ENCODE results near the gene FCRLB.
"Not testable (repeated sequence)": the region's sequence is repeated elsewhere in the genome, so short reads cannot be mapped to it uniquely, and the experiment has no call there.

The FCRLB gene

GRCh38 chr1:161698302-161698701, 23.0 kb upstream of the FCRLB start:
- not testable (repeated sequence) for H3K27me3 ChIP-seq (ENCODE audit: low read depth, low read length)

DNA sequence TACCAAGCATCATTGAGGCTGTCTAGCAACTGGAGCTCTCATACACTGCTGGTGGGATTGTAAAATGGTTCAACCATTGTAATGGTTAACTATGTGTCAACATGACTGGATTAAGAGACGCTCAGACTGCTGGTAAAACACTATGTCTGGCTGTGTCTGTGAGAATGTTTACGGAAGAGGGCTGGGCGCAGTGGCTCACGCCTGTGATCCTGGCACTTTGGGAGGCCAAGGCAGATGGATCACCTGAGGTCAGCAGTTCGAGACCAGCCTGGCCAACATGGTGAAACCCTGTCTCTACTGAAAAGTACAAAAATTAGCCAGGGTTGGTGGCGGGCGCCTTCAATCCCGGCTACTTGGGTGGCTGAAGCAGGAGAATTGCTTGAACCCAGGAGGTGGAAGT, 19.1 kb upstream of the FCRLB start:
- Histone ChIP-seq H3K9me3 (ENCODE audit: control insufficient read depth in 1 of 2, low read length in 2 of 2) (no peaks in the 10 kb centered on the region), H3K27me3 (ENCODE audit: low read depth, low read length) (no peaks in the 10 kb centered on the region), H3K36me3 (ENCODE audit: control insufficient read depth in 1 of 2, insufficient read depth in 2 of 2, low read length in 2 of 2) (no peaks in the 10 kb centered on the region), H3K4me3 (ENCODE audit: low read depth in 1 of 2, low read length in 2 of 2) (no peak overlapping the region), H3K4me1 (ENCODE audit: control insufficient read depth in 1 of 2, insufficient read depth in 2 of 2, low read length in 2 of 2) (no peaks in the 10 kb centered on the region), H3K27ac (ENCODE audit: low read length) (no peak overlapping the region)

More at GRCh38 chr1:161698302-161698701, 23.0 kb upstream of the FCRLB start:
- not testable (repeated sequence) for H3K27ac ChIP-seq (ENCODE audit: low read length); H3K36me3 ChIP-seq (ENCODE audit: control insufficient read depth in 1 of 2, insufficient read depth in 2 of 2, low read length in 2 of 2); H3K4me3 ChIP-seq (ENCODE audit: low read depth in 1 of 2, low read length in 2 of 2); H3K9me3 ChIP-seq (ENCODE audit: control insufficient read depth in 1 of 2, low read length in 2 of 2); H3K4me1 ChIP-seq (ENCODE audit: control insufficient read depth in 1 of 2, insufficient read depth in 2 of 2, low read length in 2 of 2)

GRCh38 chr1:161705537-161705936, 15.8 kb upstream of the FCRLB start:
- no peaks in the 10 kb centered on the region for H3K36me3 ChIP-seq (ENCODE audit: control insufficient read depth in 1 of 2, insufficient read depth in 2 of 2, low read length in 2 of 2)
- no peaks in the 10 kb centered on the region for H3K27me3 ChIP-seq (ENCODE audit: low read depth, low read length)
- no peaks in the 10 kb centered on the region for H3K4me1 ChIP-seq (ENCODE audit: control insufficient read depth in 1 of 2, insufficient read depth in 2 of 2, low read length in 2 of 2)
- H3K27ac ChIP-seq (ENCODE audit: low read length), result no peak overlapping the region
- H3K4me3 ChIP-seq (ENCODE audit: low read depth in 1 of 2, low read length in 2 of 2), result no peak overlapping the region
- no peaks in the 10 kb centered on the region for H3K9me3 ChIP-seq (ENCODE audit: control insufficient read depth in 1 of 2, low read length in 2 of 2)

DNA sequence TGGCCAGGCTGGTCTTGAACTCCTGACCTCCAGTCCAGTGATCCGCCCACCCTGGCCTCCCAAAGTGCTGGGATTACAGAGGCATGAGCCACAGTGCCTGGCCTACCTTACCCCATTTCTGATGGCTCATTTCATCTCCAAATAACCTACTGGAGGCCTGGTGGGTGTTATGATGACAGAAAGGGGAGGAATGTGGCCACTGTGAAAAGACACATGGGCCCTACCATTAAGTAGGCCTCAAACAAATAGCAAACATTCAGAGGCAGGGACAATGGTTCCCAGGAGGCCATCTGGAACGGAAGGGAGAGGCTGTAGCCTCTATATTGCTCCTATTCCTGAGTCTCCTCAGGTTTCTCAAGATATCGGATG, 15.2 kb upstream of the FCRLB start:
- Histone ChIP-seq H3K4me3 (ENCODE audit: low read depth in 1 of 2, low read length in 2 of 2) (no peak overlapping the region), H3K27ac (ENCODE audit: low read length) (no peak overlapping the region), H3K9me3 (ENCODE audit: control insufficient read depth in 1 of 2, low read length in 2 of 2) (no peaks in the 10 kb centered on the region), H3K27me3 (ENCODE audit: low read depth, low read length) (no peaks in the 10 kb centered on the region), H3K36me3 (ENCODE audit: control insufficient read depth in 1 of 2, insufficient read depth in 2 of 2, low read length in 2 of 2) (no peaks in the 10 kb centered on the region), H3K4me1 (ENCODE audit: control insufficient read depth in 1 of 2, insufficient read depth in 2 of 2, low read length in 2 of 2) (no peaks in the 10 kb centered on the region)

DNA sequence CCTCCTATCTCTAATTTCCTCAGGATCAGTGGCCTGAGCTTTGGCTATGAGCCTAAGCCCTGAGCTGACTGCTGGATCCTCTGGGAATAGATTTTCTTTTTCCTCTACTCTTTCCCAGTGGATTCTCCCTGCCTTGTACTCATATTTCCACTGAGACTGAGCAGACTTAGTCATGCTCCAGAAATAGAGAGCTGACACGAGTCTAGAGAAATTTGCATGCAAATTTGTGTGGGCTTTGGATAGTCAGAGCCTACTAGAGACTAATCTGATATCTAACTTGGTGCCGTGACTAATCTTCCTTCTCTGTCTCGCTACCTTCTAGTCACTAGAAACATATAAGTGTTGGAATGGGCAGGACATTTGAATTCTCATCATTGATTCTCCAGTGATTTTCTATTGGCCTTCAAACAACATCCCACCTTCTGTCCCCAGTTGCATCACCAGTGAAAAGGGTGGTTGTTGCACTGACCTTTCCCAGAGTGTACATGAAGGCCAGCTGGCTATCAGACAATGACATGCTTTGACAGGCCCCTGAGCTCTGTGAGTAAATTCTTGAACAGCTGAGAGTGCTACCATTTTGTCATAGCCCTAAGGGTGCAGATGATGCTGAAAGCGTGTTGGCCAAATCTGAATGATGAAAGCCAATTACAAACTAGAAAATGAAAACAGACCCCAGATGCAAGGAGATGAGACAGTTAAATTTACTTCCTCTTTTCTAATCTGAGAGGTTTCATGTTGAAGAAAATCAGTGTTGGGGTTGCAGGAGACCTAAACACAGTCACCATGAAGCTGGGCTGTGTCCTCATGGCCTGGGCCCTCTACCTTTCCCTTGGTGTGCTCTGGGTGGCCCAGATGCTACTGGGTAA, 14.6 kb upstream of the FCRLB start, which contains the start of gene FCRLA:
Gene FCRLA (plus strand): TSS at position 748 of the 866 bp plus-strand sequence. CDS start 36 bp downstream, at position 784.
- no peak within 1 kb of the TSS for H3K4me3 ChIP-seq (ENCODE audit: low read depth in 1 of 2, low read length in 2 of 2)
- no peaks in the 10 kb centered on the region for H3K9me3 ChIP-seq (ENCODE audit: control insufficient read depth in 1 of 2, low read length in 2 of 2)
- no peaks in the 10 kb centered on the region for H3K4me1 ChIP-seq (ENCODE audit: control insufficient read depth in 1 of 2, insufficient read depth in 2 of 2, low read length in 2 of 2)
- H3K36me3 ChIP-seq (ENCODE audit: control insufficient read depth in 1 of 2, insufficient read depth in 2 of 2, low read length in 2 of 2), result no peaks in the 10 kb centered on the region
- H3K27ac ChIP-seq (ENCODE audit: low read length), result no peak within 1 kb of the TSS
- H3K27me3 ChIP-seq (ENCODE audit: low read depth, low read length), result no peaks in the 10 kb centered on the region

DNA sequence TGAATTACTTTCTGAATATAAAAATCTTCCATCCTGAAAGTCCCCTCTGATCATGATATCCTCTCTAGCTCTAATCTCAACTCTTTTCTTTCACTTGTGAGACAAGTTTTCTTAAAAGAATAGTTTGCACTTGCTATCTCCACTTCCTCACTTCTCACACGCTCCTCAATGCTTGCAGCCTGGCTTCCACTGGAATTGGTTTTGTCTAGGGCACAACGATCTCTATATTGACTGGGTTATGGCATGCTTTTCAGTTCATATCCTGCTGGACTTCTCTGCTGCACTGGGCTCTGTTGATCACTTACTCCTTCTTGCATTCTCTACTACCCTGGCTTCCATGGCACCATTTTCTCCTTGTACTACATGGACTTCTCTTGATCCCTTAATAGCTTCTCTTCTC, 13.8 kb upstream of the FCRLB start:
- H3K36me3 ChIP-seq (ENCODE audit: control insufficient read depth in 1 of 2, insufficient read depth in 2 of 2, low read length in 2 of 2), result no peaks in the 10 kb centered on the region
- no peaks in the 10 kb centered on the region for H3K4me1 ChIP-seq (ENCODE audit: control insufficient read depth in 1 of 2, insufficient read depth in 2 of 2, low read length in 2 of 2)
- H3K9me3 ChIP-seq (ENCODE audit: control insufficient read depth in 1 of 2, low read length in 2 of 2), result no peaks in the 10 kb centered on the region
- no peak overlapping the region for H3K4me3 ChIP-seq (ENCODE audit: low read depth in 1 of 2, low read length in 2 of 2)
- H3K27me3 ChIP-seq (ENCODE audit: low read depth, low read length), result no peaks in the 10 kb centered on the region
- H3K27ac ChIP-seq (ENCODE audit: low read length), result no peak overlapping the region

DNA sequence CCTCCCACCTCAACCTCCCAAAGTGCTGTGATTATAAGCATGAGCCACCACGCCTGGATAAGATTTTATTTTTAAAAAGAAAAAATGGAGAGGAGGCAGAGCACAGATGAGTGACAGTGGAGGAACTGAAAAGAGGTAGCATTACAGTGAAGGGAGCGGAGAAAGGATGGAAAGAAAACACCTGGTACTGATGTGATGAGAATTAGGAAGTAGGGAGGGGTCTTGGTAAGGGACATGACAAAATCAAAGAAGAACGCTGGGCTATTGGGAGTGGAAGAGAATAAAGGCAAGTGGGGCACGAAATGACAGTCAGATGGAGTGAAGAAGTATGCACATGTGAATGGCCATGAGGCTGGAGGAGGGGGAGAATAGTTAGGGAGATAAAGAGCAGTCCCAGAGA, 12.0 kb upstream of the FCRLB start:
- Histone ChIP-seq H3K4me1 (ENCODE audit: control insufficient read depth in 1 of 2, insufficient read depth in 2 of 2, low read length in 2 of 2) (no peaks in the 10 kb centered on the region), H3K27me3 (ENCODE audit: low read depth, low read length) (no peaks in the 10 kb centered on the region)

DNA sequence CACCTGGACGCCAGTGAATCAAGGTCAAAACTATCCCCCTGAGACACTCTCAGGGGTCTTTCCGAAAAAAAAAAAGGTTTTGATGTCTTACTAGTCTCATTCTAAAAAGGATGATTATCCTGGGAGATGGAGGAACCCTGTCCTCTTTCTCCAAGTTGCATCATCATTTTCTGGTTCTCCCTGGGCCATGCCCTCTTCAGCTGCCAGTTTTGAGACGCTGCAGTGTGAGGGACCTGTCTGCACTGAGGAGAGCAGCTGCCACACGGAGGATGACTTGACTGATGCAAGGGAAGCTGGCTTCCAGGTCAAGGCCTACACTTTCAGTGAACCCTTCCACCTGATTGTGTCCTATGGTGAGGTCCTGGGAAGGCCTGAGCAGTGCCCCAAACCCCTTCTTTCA, 10.8 kb upstream of the FCRLB start:
- no peaks in the 10 kb centered on the region for H3K9me3 ChIP-seq (ENCODE audit: control insufficient read depth in 1 of 2, low read length in 2 of 2)
- no peaks in the 10 kb centered on the region for H3K27me3 ChIP-seq (ENCODE audit: low read depth, low read length)
- H3K4me3 ChIP-seq (ENCODE audit: low read depth in 1 of 2, low read length in 2 of 2), result no peak overlapping the region
- H3K4me1 ChIP-seq (ENCODE audit: control insufficient read depth in 1 of 2, insufficient read depth in 2 of 2, low read length in 2 of 2), result no peaks in the 10 kb centered on the region
- no peak overlapping the region for H3K27ac ChIP-seq (ENCODE audit: low read length)
- no peaks in the 10 kb centered on the region for H3K36me3 ChIP-seq (ENCODE audit: control insufficient read depth in 1 of 2, insufficient read depth in 2 of 2, low read length in 2 of 2)

More for the DNA sequence above, 12.0 kb upstream of the FCRLB start:
- Histone ChIP-seq H3K4me3 (ENCODE audit: low read depth in 1 of 2, low read length in 2 of 2) (no peak overlapping the region), H3K36me3 (ENCODE audit: control insufficient read depth in 1 of 2, insufficient read depth in 2 of 2, low read length in 2 of 2) (no peaks in the 10 kb centered on the region), H3K9me3 (ENCODE audit: control insufficient read depth in 1 of 2, low read length in 2 of 2) (no peaks in the 10 kb centered on the region), H3K27ac (ENCODE audit: low read length) (no peak overlapping the region)

GRCh38 chr1:161718559-161719324, 2.6 kb upstream of the FCRLB start:
- no peaks in the 10 kb centered on the region for H3K27me3 ChIP-seq (ENCODE audit: low read depth, low read length)
- H3K4me1 ChIP-seq (ENCODE audit: control insufficient read depth in 1 of 2, insufficient read depth in 2 of 2, low read length in 2 of 2), result no peaks in the 10 kb centered on the region
- no peak overlapping the region for H3K4me3 ChIP-seq (ENCODE audit: low read depth in 1 of 2, low read length in 2 of 2)
- H3K36me3 ChIP-seq (ENCODE audit: control insufficient read depth in 1 of 2, insufficient read depth in 2 of 2, low read length in 2 of 2), result no peaks in the 10 kb centered on the region
- H3K27ac ChIP-seq (ENCODE audit: low read length), result no peak overlapping the region
- no peaks in the 10 kb centered on the region for H3K9me3 ChIP-seq (ENCODE audit: control insufficient read depth in 1 of 2, low read length in 2 of 2)

DNA sequence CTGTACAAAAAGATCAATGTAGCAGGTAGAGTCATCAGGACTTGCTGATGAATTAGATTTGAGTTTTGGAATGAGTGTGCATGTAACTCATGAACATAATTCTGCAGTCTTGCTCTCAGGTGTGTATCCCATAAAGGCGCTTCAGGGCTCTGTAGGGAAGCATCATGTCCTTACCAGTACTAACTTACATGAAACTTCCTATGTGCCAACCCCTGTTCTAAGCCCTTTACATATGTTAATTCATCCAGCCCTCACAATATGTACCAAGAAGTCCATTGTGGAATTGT, 2.1 kb upstream of the FCRLB start:
- Histone ChIP-seq H3K27ac (ENCODE audit: low read length) (no peak overlapping the region), H3K36me3 (ENCODE audit: control insufficient read depth in 1 of 2, insufficient read depth in 2 of 2, low read length in 2 of 2) (no peaks in the 10 kb centered on the region), H3K9me3 (ENCODE audit: control insufficient read depth in 1 of 2, low read length in 2 of 2) (no peaks in the 10 kb centered on the region), H3K4me1 (ENCODE audit: control insufficient read depth in 1 of 2, insufficient read depth in 2 of 2, low read length in 2 of 2) (no peaks in the 10 kb centered on the region), H3K4me3 (ENCODE audit: low read depth in 1 of 2, low read length in 2 of 2) (no peak overlapping the region), H3K27me3 (ENCODE audit: low read depth, low read length) (no peaks in the 10 kb centered on the region)

DNA sequence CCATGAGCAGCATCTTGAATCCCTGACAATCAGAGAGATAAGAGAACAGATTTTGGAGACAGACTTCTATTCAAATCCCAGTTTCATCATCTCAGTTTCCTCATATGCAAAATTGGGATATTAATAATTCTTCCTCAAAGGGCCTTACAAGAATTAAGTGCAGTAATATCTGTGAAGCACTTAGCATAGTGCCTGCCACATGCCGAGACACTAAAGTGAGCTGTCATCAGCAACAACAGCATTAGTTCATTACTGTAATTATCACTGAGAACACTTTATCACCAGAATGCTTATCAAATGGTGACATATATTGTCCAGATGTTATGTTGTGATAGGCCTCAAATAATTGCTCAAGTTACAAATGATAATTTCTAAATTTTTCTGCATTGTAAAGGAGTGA, 922 bp upstream of the FCRLB start:
- Histone ChIP-seq H3K27me3 (ENCODE audit: low read depth, low read length) (no peaks in the 10 kb centered on the region), H3K4me3 (ENCODE audit: low read depth in 1 of 2, low read length in 2 of 2) (no peak overlapping the region), H3K36me3 (ENCODE audit: control insufficient read depth in 1 of 2, insufficient read depth in 2 of 2, low read length in 2 of 2) (no peaks in the 10 kb centered on the region), H3K4me1 (ENCODE audit: control insufficient read depth in 1 of 2, insufficient read depth in 2 of 2, low read length in 2 of 2) (peaks cover 0 to 3% of the 10 kb centered on the region in 2 donors), H3K27ac (ENCODE audit: low read length) (no peak overlapping the region), H3K9me3 (ENCODE audit: control insufficient read depth in 1 of 2, low read length in 2 of 2) (no peaks in the 10 kb centered on the region)
